PC-3 (cell line): ENCODE results near the gene GABARAPL1. TPM values are rescaled to one million over a fixed set of nuclear protein-coding genes. Genes with fewer than 3 reads are reported as not detected.
"Not testable (repeated sequence)": the region's sequence is repeated elsewhere in the genome, so short reads cannot be mapped to it uniquely, and the experiment has no call there.

Experiments
- ATAC-seq: fragments of 200-7000 bp; cut with Tn5 transposase; 2 replicates; pipeline ENCODE4 v1.9.1; 2020; ENCODE audit warnings: mild to moderate bottlenecking, moderate library complexity
- BruUV-seq: library from RNA; stranded (reverse); fragments of 400-500 nt; replicated peaks from 2 replicates; lab custom pipeline; 2021; lab: Mats Ljungman, UMichigan
- CTCF ChIA-PET: fragments of 300-600 bp; sonication (Branson Sonifier 250); formaldehyde crosslinking; loops from one replicate; lab custom pipeline; 2022; ENCODE audit warnings: antibody characterized with exemption; lab: Charles Lee
- POLR2A ChIA-PET: fragments of 300-600 bp; sonication (Branson Sonifier 250); formaldehyde crosslinking; loops from one replicate; lab custom pipeline; 2022; ENCODE audit warnings: antibody characterized with exemption; ENCODE audit not compliant: unreplicated experiment; lab: Charles Lee
- DNase-seq: peaks from one replicate; pipeline ENCODE4 v3.0.0-alpha.2; 2015
- H2AFZ ChIP-seq: fragments of 300-600 bp; sonication (generic); 2 replicates; pipeline ENCODE4 v1.6.0; 2016; ENCODE audit warnings: antibody characterized with exemption, low read length
- H3F3A ChIP-seq: fragments of 300-600 bp; sonication (generic); one replicate; pipeline ENCODE4 v1.6.0; 2017; ENCODE audit warnings: antibody characterized with exemption, low read length, control low read depth, mild to moderate bottlenecking; ENCODE audit not compliant: unreplicated experiment
- H3K27ac ChIP-seq: fragments of 300-600 bp; sonication (generic); 2 replicates; pipeline ENCODE4 v1.5.1; 2016; ENCODE audit warnings: mild to moderate bottlenecking, low read length
- H3K27me3 ChIP-seq: fragments of 300-600 bp; sonication (generic); 2 replicates; pipeline ENCODE4 v1.6.1; 2016; ENCODE audit warnings: low read length, mixed read lengths
- H3K36me3 ChIP-seq: fragments of 300-600 bp; sonication (generic); 2 replicates; pipeline ENCODE4 v1.6.1; 2016; ENCODE audit warnings: low read depth, mixed run types, low read length, mixed read lengths
- H3K4me1 ChIP-seq: fragments of 300-600 bp; sonication (generic); 2 replicates; pipeline ENCODE4 v1.5.1; 2016; ENCODE audit warnings: low read length; ENCODE audit not compliant: insufficient read depth
- H3K4me2 ChIP-seq: fragments of 300-600 bp; sonication (generic); 2 replicates; pipeline ENCODE4 v1.6.0; 2016; ENCODE audit warnings: low read length
- H3K4me3 ChIP-seq: fragments of 300-600 bp; sonication (generic); 2 replicates; pipeline ENCODE4 v1.5.1; 2016; ENCODE audit warnings: mild to moderate bottlenecking, low read length, mixed read lengths
- H3K79me2 ChIP-seq: fragments of 300-600 bp; sonication (generic); 2 replicates; pipeline ENCODE4 v1.6.1; 2017; ENCODE audit warnings: low read length, mixed read lengths
- H3K9ac ChIP-seq: fragments of 300-600 bp; sonication (generic); 2 replicates; pipeline ENCODE4 v1.6.0; 2016; ENCODE audit warnings: mild to moderate bottlenecking, low read length
- H3K9me2 ChIP-seq: fragments of 300-600 bp; sonication (generic); replicated peaks from 2 replicates; pipeline ENCODE4 v1.6.1; 2016; ENCODE audit warnings: mixed run types, low read length, mixed read lengths
- H3K9me3 ChIP-seq: fragments of 300-600 bp; sonication (generic); 2 replicates; pipeline ENCODE4 v1.6.1; 2016; ENCODE audit warnings: low read length, mixed read lengths
- H4K20me1 ChIP-seq: fragments of 300-600 bp; sonication (generic); 2 replicates; pipeline ENCODE4 v1.6.1; 2016; ENCODE audit warnings: low read length, mixed read lengths
- EZH2 ChIP-seq: fragments of 300-600 bp; sonication (generic); IDR thresholded peaks from one replicate; pipeline ENCODE4 v1.6.1; 2017; ENCODE audit warnings: antibody characterized with exemption, mild to moderate bottlenecking, low read length; ENCODE audit not compliant: unreplicated experiment
- EZH2phosphoT487 ChIP-seq: fragments of 300-600 bp; sonication (generic); IDR thresholded peaks from 2 replicates; pipeline ENCODE4 v1.6.1; 2018; ENCODE audit warnings: mild to moderate bottlenecking, antibody characterized with exemption, low read length, borderline replicate concordance
- intact Hi-C: fragments of 100-400 bp; cut with micrococcal nuclease; formaldehyde crosslinking; loops from 2 replicates; pipeline ENCODE4 v1.9.0; 2023
- total RNA-seq: library from RNA; depleted of rRNA; stranded (reverse); fragments of >200 nt; gene quantifications from 2 replicates; pipeline ENCODE4 v1.2.3, GENCODE V29; 2014
- TF ChIP-seq, protein P1 (sequence below): fragments of 300-600 bp; sonication (generic); conservative IDR thresholded peaks from 2 replicates; pipeline ENCODE4 v1.5.1; 2017; ENCODE audit warnings: antibody characterized with exemption, low read depth, mild to moderate bottlenecking, low read length

Gene GABARAPL1
- total RNA-seq, 1 experiment from 2014 or later, result 14.9 TPM

DNA sequence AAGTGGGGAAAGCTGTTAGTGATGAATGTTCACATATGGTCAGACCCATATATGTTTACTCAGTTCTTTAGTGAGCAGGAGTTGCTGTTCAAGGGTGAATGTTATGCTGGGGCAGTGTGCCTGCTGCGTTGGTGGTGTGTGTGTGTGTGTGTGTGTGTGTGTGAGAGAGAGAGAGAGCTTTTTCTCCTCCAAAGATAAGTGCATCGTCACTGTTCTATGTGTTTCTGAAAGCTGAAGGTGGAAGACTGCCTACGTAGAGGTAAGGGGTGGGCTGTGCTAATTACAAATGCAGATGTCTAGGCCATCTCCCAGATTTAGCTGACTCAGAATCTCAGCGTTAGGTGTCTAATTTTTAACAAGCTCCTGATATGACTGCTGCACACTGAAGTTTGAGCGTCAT lies 10.5 kb downstream of the GABARAPL1 start:
- Histone ChIP-seq H3K79me2 (no peaks in the 10 kb centered on the region), H3K4me3 (no peak overlapping the region), H3K9me2 (no peaks in the 10 kb centered on the region), H4K20me1 (no peaks in the 10 kb centered on the region), H2AFZ (no peak overlapping the region), H3K27me3 (no peaks in the 10 kb centered on the region), H3K4me2 (no peak overlapping the region), H3K36me3 (no peaks in the 10 kb centered on the region), H3K9ac (no peak overlapping the region), H3K27ac (no peak overlapping the region), H3K4me1 (no peaks in the 10 kb centered on the region), H3F3A (no peaks in the 10 kb centered on the region), H3K9me3 (no peaks in the 10 kb centered on the region)
- TF ChIP-seq, protein P1, sequence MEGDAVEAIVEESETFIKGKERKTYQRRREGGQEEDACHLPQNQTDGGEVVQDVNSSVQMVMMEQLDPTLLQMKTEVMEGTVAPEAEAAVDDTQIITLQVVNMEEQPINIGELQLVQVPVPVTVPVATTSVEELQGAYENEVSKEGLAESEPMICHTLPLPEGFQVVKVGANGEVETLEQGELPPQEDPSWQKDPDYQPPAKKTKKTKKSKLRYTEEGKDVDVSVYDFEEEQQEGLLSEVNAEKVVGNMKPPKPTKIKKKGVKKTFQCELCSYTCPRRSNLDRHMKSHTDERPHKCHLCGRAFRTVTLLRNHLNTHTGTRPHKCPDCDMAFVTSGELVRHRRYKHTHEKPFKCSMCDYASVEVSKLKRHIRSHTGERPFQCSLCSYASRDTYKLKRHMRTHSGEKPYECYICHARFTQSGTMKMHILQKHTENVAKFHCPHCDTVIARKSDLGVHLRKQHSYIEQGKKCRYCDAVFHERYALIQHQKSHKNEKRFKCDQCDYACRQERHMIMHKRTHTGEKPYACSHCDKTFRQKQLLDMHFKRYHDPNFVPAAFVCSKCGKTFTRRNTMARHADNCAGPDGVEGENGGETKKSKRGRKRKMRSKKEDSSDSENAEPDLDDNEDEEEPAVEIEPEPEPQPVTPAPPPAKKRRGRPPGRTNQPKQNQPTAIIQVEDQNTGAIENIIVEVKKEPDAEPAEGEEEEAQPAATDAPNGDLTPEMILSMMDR, result no peak
- no peak for TF ChIP-seq EZH2phosphoT487
- no peak for TF ChIP-seq EZH2
- intact Hi-C loops, result no loop called here
- ChIA-PET POLR2A (no interaction called here), CTCF (no interaction called here)
- ATAC-seq (no peak), DNase-seq (no peak)
- no TSS peak for BruUV-seq

DNA sequence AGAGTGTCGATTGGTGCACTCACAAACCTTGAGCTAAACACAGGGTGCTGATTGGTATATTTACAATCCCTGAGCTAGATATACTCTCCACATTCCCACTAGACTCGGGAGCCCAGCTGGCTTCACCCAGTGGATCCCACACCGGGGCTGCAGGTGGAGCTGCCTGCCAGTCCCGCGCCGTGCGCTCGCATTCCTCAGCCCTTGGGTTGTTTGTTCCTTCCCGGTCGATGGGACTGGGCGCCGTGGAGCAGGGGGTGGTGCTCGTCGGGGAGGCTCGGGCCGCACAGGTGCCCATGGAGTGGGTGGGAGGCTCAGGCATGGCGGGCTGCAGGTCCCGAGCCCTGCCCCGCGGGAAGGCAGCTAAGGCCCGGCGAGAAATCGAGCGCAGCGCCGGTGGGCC lies 12.7 kb downstream of the GABARAPL1 start:
- ATAC-seq, H3K27ac ChIP-seq, H3K4me2 ChIP-seq, CTCF ChIA-PET, H3K9me3 ChIP-seq, DNase-seq, H3K9me2 ChIP-seq, intact Hi-C loops, H3K27me3 ChIP-seq, H3K79me2 ChIP-seq, H2AFZ ChIP-seq, H3F3A ChIP-seq, BruUV-seq, POLR2A ChIA-PET, H3K4me3 ChIP-seq, H3K4me1 ChIP-seq, H4K20me1 ChIP-seq, H3K9ac ChIP-seq, H3K36me3 ChIP-seq: not testable (repeated sequence)

DNA sequence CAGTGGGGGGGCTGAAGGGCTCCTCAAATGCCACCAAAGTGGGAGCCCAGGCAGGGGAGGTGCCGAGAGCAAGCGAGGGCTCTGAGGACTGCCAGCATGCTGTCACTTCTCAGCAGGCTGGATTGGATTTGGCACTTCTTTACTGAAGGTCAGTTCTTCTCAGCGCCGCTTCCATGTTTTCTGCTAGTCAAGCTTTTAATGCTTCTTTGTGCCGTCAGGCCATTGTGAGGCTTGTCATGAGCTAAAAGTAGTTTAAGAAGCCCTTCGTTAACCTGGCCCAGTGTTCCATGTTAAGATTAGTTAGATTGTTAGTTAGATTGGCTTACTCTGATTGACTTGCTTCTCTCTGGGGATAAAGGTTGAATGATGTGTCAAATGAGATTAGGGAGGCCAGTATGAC lies 13.4 kb downstream of the GABARAPL1 start:
- H2AFZ ChIP-seq, result no peak overlapping the region
- TF ChIP-seq, protein P1, result no peak
- TF ChIP-seq EZH2 (no peak), EZH2phosphoT487 (no peak)
- H3K9me2 ChIP-seq, result no peaks in the 10 kb centered on the region
- H3K9ac ChIP-seq, result no peak overlapping the region
- no peaks in the 10 kb centered on the region for H3F3A ChIP-seq
- BruUV-seq, result no TSS peak
- no peak overlapping the region for H3K4me2 ChIP-seq
- CTCF ChIA-PET, result no interaction called here
- POLR2A ChIA-PET, result no interaction called here
- no peaks in the 10 kb centered on the region for H3K36me3 ChIP-seq
- DNase-seq (no peak), ATAC-seq (no peak)
- H3K4me1 ChIP-seq, result no peaks in the 10 kb centered on the region
- H3K27me3 ChIP-seq, result no peaks in the 10 kb centered on the region
- H4K20me1 ChIP-seq, result no peaks in the 10 kb centered on the region
- no peak overlapping the region for H3K27ac ChIP-seq
- no peaks in the 10 kb centered on the region for H3K79me2 ChIP-seq
- H3K9me3 ChIP-seq, result no peaks in the 10 kb centered on the region
- intact Hi-C loops, result no loop called here
- H3K4me3 ChIP-seq, result no peak overlapping the region
